Measurements from ENCODE around the gene SCYGR6. TPM values are rescaled to one million over a fixed set of nuclear protein-coding genes. Genes with fewer than 3 reads are reported as not detected.

SCYGR6 gene
- total RNA-seq, 1 donor from 2014 or later: not detected

DNA sequence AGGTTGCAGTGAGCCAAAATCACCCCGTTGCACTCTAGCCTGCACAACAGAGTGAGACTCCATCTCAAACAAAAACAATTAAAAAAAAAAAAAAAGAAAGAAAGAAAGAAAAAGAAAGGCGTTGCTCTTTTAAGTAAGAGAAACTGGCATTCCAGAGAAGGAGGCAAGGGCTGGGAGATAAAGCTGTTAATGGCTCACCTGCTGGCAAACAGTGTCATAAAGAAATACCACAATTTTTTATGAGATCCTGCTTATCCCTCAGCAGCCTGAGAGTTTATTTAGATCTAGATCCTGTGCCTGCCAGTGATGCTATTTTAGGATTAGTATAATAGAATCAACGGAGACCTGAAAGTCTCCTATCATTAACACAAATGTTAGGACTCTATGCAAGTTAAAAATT lies 23.0 kb downstream of the SCYGR6 start:
- ATAC-seq (ENCODE audit: low read depth): no peak
- Mint-ChIP-seq H3K4me3 (no peak overlapping the region), H3K27me3 (peaks cover 11% of the 10 kb centered on the region), H3K4me1 (peaks cover 4% of the 10 kb centered on the region), H3K9me3 (peaks cover 4% of the 10 kb centered on the region), H3K27ac (no peak overlapping the region), H3K36me3 (ENCODE audit: low read depth) (no peaks in the 10 kb centered on the region)
- intact Hi-C loops (cut with micrococcal nuclease): no loop called here
- no peak for DNase-seq
- CTCF ChIA-PET: no interaction called here
- no peak for TF ChIP-seq CTCF (IDR thresholded peaks at IDR 0.05)
- POLR2A ChIA-PET: no interaction called here

- ATAC-seq (ENCODE audit: low read depth) (no peak), DNase-seq (no peak)
- intact Hi-C loops (cut with micrococcal nuclease): no loop called here
- POLR2A ChIA-PET: no interaction called here
- H3K4me1 Mint-ChIP-seq: peaks cover 4% of the 10 kb centered on the region
- H3K36me3 Mint-ChIP-seq (ENCODE audit: low read depth): no peaks in the 10 kb centered on the region
- H3K4me3 Mint-ChIP-seq: no peak overlapping the region
- peaks cover 1% of the 10 kb centered on the region for H3K9me3 Mint-ChIP-seq
- no peak overlapping the region for H3K27ac Mint-ChIP-seq
- CTCF ChIA-PET: no interaction called here
- peaks cover 8% of the 10 kb centered on the region for H3K27me3 Mint-ChIP-seq
- TF ChIP-seq CTCF (IDR thresholded peaks at IDR 0.05): no peak
Measured at GRCh38 chr2:227696990-227697679, 27.4 kb downstream of the SCYGR6 start.

GRCh38 chr2:227687189-227687588 lies 37.4 kb downstream of the SCYGR6 start:
- H3K9me3 Mint-ChIP-seq: no peaks in the 10 kb centered on the region
- intact Hi-C loops (cut with micrococcal nuclease): no loop called here
- ChIA-PET CTCF (no interaction called here), POLR2A (no interaction called here)
- TF ChIP-seq CTCF (IDR thresholded peaks at IDR 0.05): no peak
- no peak overlapping the region for H3K27ac Mint-ChIP-seq
- H3K36me3 Mint-ChIP-seq (ENCODE audit: low read depth): no peaks in the 10 kb centered on the region
- H3K4me3 Mint-ChIP-seq: no peak overlapping the region
- no peaks in the 10 kb centered on the region for H3K4me1 Mint-ChIP-seq
- ATAC-seq (ENCODE audit: low read depth) (no peak), DNase-seq (no peak)
- H3K27me3 Mint-ChIP-seq: peaks cover 22% of the 10 kb centered on the region

GRCh38 chr2:227684258-227684657 lies 40.3 kb downstream of the SCYGR6 start:
- H3K27ac Mint-ChIP-seq: no peak overlapping the region
- ChIA-PET POLR2A (no interaction called here), CTCF (no interaction called here)
- intact Hi-C loops (cut with micrococcal nuclease): no loop called here
- ATAC-seq (ENCODE audit: low read depth) (no peak), DNase-seq (no peak)
- H3K4me3 Mint-ChIP-seq: no peak overlapping the region
- TF ChIP-seq CTCF (IDR thresholded peaks at IDR 0.05): no peak
- no peaks in the 10 kb centered on the region for H3K36me3 Mint-ChIP-seq (ENCODE audit: low read depth)
- peaks cover 15% of the 10 kb centered on the region for H3K27me3 Mint-ChIP-seq
- H3K9me3 Mint-ChIP-seq: no peaks in the 10 kb centered on the region
- no peaks in the 10 kb centered on the region for H3K4me1 Mint-ChIP-seq

GRCh38 chr2:227677928-227678327 lies 46.6 kb downstream of the SCYGR6 start:
- Mint-ChIP-seq H3K9me3 (no peaks in the 10 kb centered on the region), H3K27ac (no peak overlapping the region), H3K36me3 (ENCODE audit: low read depth) (no peaks in the 10 kb centered on the region), H3K4me3 (no peak overlapping the region), H3K27me3 (no peaks in the 10 kb centered on the region), H3K4me1 (no peaks in the 10 kb centered on the region)
- DNase-seq: no peak
- ChIA-PET POLR2A (no interaction called here), CTCF (no interaction called here)
- intact Hi-C loops (cut with micrococcal nuclease): no loop called here
- no peak for ATAC-seq (ENCODE audit: low read depth)
- TF ChIP-seq CTCF (IDR thresholded peaks at IDR 0.05): no peak

Measured in activated B cell treated with CpG ODN at 0.5 μM for 24 hours (primary cell).